Activated T-cell treated with anti-CD3 and anti-CD28 coated beads for 48 hours (primary cell): ENCODE results near the gene GREM1.

Experiments
- DNase-seq: peaks from one replicate; pipeline ENCODE4 v3.0.0-alpha.2; 2020; ENCODE audit warnings: low read depth

Gene GREM1

GRCh38 chr15:32698773-32699390 lies 18.9 kb upstream of the GREM1 start:
- DNase-seq: no peak

DNA sequence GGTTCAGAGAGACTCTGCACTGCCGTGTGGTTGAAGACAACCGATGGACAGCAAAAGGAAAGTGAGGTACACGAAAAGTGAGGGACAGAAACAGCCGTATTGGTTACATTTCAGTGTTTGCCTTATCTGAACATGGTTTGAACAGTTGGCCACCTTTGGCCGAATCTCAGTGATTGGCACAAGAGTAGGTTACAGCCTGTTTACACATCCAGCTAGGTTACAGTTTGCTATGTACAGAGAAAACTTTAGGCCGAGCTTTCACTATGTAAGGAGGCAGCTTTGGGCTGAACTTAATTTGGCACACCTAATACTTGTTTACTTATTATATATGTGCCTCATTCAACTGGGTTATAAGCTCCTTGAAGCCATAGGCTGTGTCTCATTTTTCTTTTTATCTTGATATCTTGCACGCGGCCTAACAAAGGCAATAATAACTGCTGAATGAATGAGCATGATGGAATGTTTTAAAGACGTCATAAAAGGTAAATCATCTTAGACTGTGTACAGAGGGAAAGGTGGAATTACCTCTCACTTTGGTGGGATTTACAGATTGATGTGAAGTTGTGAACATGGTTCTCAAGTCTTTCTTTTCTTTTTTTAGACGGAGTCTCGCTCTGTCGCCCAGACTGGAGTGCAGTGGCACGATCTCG lies 17.2 kb upstream of the GREM1 start:
- DNase-seq: no peak

DNA sequence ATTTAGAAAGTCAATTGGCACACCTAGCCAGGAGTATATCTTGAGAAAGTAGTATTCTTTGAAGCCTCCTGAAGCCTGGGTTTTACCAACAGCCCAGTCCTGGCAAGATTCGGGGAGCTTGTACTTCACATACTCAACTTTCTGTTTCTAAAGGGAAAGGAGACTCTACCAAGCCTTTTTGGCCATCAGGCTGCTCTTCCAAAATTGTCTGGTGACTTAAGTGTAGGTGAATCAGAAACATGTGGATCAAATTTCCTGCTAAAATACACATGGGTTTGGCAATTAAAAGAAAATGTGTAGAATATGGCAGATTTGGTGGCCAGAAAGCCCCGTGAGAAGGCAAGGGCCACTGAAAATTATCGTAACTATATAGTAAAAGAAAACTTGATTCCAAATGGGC lies 15.9 kb upstream of the GREM1 start:
- DNase-seq: no peak

DNA sequence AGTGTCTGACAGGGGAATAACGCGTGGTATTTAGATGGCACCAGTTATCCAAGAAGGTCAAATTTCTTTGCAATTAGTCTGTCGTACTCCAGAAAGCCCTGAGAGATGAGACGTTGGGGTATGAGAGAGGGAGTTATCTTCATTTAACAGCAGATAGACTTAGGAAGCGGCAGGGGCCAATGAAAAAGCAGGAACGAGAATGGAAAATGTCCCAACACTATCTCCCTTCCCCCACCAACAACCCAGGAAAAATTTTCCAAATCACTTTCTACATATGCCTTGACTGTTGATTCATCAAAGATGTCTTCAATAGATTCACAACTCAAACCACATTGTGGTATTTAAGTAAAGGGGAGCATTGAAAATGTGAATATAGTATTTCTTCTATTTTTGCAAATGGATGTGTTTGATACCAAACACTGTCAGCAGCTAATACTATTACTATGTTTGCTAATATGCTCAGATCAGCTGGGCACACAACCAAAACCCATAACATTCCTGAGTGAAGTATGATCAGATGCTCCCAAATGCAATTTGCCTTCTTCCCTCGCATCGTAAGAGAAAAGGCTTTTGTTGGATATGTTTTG lies 13.3 kb upstream of the GREM1 start:
- no peak for DNase-seq

DNA sequence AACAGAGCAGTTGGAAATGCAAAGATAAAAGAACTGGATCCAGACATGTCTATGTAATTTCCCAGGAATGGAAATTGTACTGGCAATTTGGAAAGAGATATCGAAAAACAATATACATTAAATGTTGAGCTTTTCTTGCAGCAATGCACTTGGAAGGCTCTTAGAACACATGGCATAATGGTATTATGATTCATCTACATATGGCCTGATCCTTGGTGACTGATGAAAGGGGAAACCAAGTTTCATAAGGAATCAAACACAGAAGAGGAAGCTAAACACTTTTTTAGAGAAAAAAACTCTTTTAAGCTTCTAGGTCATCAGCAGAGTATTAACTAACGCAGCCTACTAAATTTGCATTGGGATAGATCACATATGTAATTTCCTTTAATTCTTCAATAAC lies 12.4 kb upstream of the GREM1 start:
- DNase-seq: no peak

- DNase-seq: no peak
Observed at GRCh38 chr15:32706704-32707103, 11.1 kb upstream of the GREM1 start.

- DNase-seq: no peak
Observed at GRCh38 chr15:32707436-32707835, 10.4 kb upstream of the GREM1 start.

GRCh38 chr15:32709295-32710033 lies 8.3 kb upstream of the GREM1 start:
- no peak for DNase-seq

DNA sequence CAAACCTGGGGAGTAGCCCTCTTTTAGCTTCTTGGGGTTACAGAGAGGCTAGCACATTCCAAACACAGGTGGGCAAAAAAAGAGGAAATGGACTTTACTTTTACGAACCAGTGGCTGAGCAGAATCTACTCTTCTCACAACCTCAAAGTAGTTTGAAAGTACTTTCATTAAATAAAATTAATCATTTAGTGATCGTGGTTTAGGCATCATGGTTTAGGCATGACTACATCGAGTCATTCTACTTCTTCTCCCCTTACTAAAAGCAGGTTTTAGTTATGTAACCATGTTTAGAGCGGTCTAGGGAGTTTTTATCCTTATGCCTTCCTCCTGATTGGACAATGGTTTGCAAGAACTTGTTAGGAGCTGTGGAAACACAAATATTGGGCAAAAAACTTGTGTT lies 2.5 kb upstream of the GREM1 start:
- DNase-seq: no peak

DNA sequence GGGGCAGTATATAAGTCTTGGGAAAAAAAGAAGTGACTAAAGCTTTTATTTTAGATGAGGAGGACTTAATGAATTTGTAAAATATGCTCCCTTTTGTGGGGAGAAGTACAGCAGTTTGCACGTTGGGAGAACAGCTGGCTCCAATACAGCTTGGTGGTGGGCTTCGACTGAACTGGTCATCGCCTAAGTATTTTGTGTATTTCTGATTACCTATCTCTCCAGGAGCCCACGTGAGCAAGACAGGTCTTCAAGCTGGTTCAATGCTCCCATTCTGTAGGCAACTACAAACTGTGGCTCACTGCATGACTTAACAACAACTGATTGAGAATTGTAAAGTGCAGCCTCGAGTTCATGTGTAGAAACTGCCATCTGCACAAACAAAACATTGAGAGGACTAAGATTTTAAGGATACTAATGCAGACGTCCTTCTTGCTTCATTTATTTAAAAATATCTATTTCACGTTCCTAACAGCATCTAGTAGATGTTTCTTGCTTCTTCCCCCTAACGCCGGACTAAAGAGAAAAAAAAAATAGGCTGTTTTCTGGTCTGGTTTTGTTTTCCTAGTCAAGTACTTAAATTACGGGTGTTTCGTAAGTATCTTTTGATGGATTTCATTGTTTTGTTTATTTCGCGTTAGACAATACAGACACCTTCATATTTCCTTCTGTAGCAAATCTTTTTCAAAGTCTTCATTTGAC lies 1.4 kb upstream of the GREM1 start:
- no peak for DNase-seq

DNA sequence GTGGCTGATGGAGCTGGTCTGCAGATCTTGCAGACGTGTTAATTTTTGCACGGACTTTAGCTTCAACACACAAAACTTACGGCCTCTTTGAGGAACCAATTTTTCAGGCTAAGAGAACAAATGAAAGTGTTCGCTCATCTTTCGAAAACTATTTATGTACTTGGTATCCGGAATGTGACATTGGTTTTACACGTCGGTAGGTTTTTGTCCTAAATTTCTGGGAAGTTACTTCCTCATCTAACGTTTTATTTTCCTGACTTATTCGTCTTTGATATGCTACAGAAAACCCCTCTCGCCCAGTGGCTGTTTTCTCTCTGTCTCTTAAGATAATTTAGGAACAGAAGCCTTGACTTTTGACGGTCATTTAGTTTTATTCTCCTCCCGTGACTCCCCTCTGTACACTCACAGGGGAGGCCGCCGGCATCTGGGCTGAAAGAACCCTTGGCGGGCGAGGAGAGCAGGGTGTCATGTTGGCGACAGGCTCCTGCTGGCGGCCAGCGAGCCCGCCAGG lies 834 bp upstream of the GREM1 start:
- DNase-seq: no peak

DNA sequence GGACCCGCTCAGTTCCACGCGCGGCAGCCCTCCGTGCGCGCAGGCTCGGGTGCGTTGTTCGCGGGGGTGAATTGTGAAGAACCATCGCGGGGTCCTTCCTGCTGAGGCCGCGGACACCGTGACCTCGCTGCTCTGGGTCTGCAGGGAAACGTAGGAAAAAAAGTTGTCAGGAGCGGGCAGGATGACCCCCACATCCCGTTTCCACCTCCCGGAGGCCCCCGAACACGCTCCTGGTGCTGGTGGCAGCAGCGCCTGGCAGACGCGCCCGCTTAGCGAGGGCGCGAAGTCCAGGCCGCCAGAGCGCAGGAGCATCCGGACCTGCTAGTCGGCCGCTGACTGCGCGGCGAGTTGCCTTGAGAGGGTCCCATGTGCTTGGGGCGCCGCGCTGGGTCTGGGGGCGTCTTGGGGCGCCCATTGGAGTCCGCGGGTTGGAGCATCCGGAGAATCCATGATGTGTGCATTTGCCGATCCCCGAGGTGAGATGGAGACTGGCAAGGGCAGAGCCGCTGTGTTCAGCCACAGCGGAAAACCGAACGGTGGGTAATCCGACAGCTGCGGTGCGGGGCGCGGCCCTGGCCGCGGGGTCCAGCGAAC lies 520 bp downstream of the GREM1 start:
- no peak for DNase-seq

- DNase-seq: no peak
Observed at GRCh38 chr15:32718821-32719716, 1.3 kb downstream of the GREM1 start.

GRCh38 chr15:32721596-32721995 lies 3.8 kb downstream of the GREM1 start:
- DNase-seq: no peak

DNA sequence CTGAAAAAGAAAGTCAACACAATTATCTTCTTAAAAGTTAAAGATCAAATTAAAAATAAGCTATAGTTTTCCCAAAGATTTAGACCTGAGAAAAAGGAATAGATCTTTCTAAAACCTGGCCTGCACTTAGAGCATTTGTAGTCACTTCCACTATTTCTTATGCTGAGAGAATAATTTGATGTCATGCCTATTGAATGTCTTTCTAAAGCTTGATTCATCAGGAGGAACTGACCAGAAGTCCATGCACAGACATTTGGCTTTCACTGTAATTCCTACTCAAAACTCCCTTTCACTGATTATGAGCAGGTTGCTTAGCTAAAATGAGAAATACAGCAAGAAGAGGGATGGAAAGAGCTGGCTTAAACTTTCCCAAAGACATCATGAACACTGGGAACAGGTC lies 4.3 kb downstream of the GREM1 start:
- DNase-seq: no peak

DNA sequence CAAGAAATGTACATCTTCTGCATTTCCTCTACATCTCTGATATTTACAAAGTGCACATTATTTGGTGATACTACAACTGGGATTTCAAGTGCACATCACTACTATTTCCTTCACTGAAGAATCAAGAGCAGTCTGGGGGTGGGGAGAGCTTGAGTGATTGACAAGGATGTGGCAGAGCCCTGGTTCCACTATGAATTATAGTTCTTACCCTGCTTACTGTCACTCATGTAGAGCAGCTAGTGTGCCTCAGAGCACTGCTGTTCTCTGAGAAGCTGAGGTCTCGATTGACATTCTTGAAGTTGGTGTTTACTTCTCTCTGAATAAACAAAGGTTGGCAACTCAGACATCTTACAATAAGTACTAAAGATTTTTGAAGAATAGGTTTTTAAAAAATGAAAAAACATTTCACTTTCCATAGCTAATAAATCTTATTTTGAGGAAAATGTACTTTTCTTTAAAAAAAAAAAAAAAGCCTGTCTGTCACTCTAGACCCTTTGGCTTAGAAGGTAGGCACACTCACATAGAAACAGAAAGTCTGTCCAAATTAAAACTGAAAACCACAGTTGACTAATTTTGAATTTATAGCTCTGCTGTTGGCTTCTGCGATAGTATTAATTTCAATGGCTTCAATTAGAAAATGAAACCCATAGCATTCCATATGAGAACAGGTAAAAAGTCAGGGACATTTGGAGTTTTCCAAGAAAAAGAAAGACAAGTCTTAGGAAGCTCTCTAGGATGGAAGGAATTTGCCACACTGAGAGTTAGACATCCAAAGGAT lies 5.6 kb downstream of the GREM1 start:
- no peak for DNase-seq

DNA sequence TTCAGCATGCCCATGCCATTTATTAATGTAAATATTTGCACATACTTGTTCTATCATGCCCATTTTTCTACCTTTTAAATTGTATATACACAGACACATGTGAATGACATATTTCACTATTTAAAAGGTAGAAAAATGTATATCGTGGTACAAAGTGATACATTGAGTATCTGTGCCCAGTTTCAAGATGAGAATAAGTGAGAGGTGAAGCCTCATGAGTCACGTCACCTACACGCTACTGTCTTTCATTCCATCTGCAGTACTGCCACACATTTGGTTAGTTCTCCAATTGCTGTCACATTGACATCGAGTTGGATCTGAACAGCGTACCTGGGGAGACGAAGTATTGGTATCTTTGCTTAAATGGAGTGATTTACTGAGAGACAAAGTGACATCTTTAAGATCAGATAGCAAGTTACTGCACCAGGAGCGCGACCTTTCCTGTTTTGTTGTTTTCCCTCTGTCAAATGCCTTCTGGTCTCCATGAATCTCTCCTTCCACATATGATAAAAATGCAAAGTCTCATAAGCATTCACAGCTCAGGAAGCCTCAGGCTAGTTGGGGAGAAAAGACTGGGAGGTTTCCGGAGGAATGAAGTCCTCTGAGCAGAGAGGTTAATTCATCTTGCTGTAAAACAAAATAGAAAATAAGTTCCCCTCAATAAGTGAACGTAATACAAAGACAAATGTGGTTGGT lies 12.0 kb downstream of the GREM1 start:
- no peak for DNase-seq

GRCh38 chr15:32730677-32731654 lies 13.2 kb downstream of the GREM1 start:
- no peak for DNase-seq
